ENCODE data around the gene MOCS3. TPM values are rescaled to one million over a fixed set of nuclear protein-coding genes. Genes with fewer than 3 reads are reported as not detected.

The MOCS3 gene
- total RNA-seq, 1 experiment from 2014 or later, result 6.0 TPM

DNA sequence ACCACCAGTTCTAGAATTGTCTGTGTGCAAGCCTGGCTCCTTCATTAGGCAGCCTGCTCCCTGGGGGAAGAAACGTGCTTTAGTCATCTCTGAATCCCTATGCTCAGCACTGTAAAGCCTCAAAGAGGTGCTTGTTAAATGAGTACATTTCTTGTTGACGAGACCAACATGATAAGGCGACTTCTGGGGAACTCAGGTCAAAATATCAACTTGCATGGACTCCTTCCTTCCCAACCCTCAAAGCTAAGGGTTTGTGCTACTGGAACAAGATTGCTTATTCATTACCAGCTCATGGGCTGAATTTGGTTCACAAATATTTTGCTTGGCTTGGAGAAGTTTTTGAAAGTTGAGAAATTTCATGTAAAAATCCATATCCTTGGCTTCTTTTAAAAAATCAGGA lies 53.7 kb downstream of the MOCS3 start (continued):
- TF ChIP-seq, protein P1, sequence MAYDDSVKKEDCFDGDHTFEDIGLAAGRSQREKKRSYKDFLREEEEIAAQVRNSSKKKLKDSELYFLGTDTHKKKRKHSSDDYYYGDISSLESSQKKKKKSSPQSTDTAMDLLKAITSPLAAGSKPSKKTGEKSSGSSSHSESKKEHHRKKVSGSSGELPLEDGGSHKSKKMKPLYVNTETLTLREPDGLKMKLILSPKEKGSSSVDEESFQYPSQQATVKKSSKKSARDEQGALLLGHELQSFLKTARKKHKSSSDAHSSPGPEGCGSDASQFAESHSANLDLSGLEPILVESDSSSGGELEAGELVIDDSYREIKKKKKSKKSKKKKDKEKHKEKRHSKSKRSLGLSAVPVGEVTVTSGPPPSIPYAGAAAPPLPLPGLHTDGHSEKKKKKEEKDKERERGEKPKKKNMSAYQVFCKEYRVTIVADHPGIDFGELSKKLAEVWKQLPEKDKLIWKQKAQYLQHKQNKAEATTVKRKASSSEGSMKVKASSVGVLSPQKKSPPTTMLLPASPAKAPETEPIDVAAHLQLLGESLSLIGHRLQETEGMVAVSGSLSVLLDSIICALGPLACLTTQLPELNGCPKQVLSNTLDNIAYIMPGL (CRISPR knock-in tag; IDR thresholded peaks at IDR 0.05), result no peak
- TF ChIP-seq FOXJ3 (CRISPR knock-in tag; IDR thresholded peaks at IDR 0.05; ENCODE audit: borderline replicate concordance), result no peak
- TF ChIP-seq, protein P2, sequence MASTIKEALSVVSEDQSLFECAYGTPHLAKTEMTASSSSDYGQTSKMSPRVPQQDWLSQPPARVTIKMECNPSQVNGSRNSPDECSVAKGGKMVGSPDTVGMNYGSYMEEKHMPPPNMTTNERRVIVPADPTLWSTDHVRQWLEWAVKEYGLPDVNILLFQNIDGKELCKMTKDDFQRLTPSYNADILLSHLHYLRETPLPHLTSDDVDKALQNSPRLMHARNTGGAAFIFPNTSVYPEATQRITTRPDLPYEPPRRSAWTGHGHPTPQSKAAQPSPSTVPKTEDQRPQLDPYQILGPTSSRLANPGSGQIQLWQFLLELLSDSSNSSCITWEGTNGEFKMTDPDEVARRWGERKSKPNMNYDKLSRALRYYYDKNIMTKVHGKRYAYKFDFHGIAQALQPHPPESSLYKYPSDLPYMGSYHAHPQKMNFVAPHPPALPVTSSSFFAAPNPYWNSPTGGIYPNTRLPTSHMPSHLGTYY (CRISPR knock-in tag; IDR thresholded peaks at IDR 0.05), result no peak
- TF ChIP-seq NFYB (CRISPR knock-in tag; conservative IDR thresholded peaks at IDR 0.05; ENCODE audit: low read depth), result no peak
- no peak for TF ChIP-seq ATF1 (CRISPR knock-in tag; IDR thresholded peaks at IDR 0.05)
- no peak for TF ChIP-seq NFE2L1 (CRISPR knock-in tag; IDR thresholded peaks at IDR 0.05)
- no peak for TF ChIP-seq KAT7 (CRISPR knock-in tag; IDR thresholded peaks at IDR 0.05; ENCODE audit: borderline replicate concordance)

Other genes with a start within 250 kb of the MOCS3 start
- gene PARD6B, start 227.2 kb upstream of the MOCS3 start, total RNA-seq (2021), result 29.6 to 38.0 TPM (median 37.5 TPM) in 3 replicates
- 25.8 to 31.0 TPM (median 29.8 TPM) in 3 replicates for gene BCAS4, start 163.8 kb upstream of the MOCS3 start, total RNA-seq (2021)
- gene ADNP, start 27.4 kb upstream of the MOCS3 start, total RNA-seq (2021), result 106 to 116 TPM (median 109 TPM) in 3 replicates
- 50.0 to 57.8 TPM (median 50.4 TPM) in 3 replicates for gene DPM1, start 286 bp upstream of the MOCS3 start, total RNA-seq (2021)
- 31.2 to 34.6 TPM (median 31.6 TPM) in 3 replicates for gene KCNG1, start 64.3 kb downstream of the MOCS3 start, total RNA-seq (2021)

All from WTC11 (cell line).